Measurements from ENCODE around the gene MXD4. TPM values are rescaled to one million over a fixed set of nuclear protein-coding genes. Genes with fewer than 3 reads are reported as not detected.

Gene MXD4
- total RNA-seq, 1 donor from 2014 or later, result 92.3 TPM

GRCh38 chr4:2280531-2281300 is 18.8 kb upstream of the MXD4 start:
- Histone ChIP-seq H2AFZ (ENCODE audit: low read depth, low read length) (no peak overlapping the region), H3K4me3 (ENCODE audit: insufficient read depth, low read depth, low read length) (no peak overlapping the region), H4K20me1 (ENCODE audit: insufficient read depth, low read length) (no peaks in the 10 kb centered on the region), H3K9ac (ENCODE audit: low read length) (no peak overlapping the region), H3K9me3 (ENCODE audit: insufficient read depth, low read depth, low read length) (no peaks in the 10 kb centered on the region), H3K4me1 (ENCODE audit: insufficient read depth, low read length) (peaks cover 8% of the 10 kb centered on the region), H3K4me2 (ENCODE audit: low read length) (no peak overlapping the region), H3K36me3 (ENCODE audit: insufficient read depth, low read length) (no peaks in the 10 kb centered on the region), H3K27ac (ENCODE audit: low read depth, low read length) (no peak overlapping the region), H3K79me2 (ENCODE audit: insufficient read depth, low read length) (no peaks in the 10 kb centered on the region), H3K27me3 (ENCODE audit: insufficient read depth, low read length) (peaks cover 3% of the 10 kb centered on the region)
- Mint-ChIP-seq H3K27me3 (ENCODE audit: low read depth, unreplicated experiment) (peaks cover 23% of the 10 kb centered on the region), H3K9me3 (ENCODE audit: unreplicated experiment) (no peaks in the 10 kb centered on the region), H3K4me1 (ENCODE audit: low read depth, unreplicated experiment) (peaks cover 5% of the 10 kb centered on the region), H3K27ac (ENCODE audit: unreplicated experiment) (no peak overlapping the region), H3K36me3 (ENCODE audit: low read depth, unreplicated experiment) (no peaks in the 10 kb centered on the region), H3K4me3 (ENCODE audit: unreplicated experiment) (no peak overlapping the region)
- TF ChIP-seq EZH2 (IDR thresholded peaks at IDR 0.05; ENCODE audit: insufficient read depth, low read length), result no peak
- TF ChIP-seq, protein P1, sequence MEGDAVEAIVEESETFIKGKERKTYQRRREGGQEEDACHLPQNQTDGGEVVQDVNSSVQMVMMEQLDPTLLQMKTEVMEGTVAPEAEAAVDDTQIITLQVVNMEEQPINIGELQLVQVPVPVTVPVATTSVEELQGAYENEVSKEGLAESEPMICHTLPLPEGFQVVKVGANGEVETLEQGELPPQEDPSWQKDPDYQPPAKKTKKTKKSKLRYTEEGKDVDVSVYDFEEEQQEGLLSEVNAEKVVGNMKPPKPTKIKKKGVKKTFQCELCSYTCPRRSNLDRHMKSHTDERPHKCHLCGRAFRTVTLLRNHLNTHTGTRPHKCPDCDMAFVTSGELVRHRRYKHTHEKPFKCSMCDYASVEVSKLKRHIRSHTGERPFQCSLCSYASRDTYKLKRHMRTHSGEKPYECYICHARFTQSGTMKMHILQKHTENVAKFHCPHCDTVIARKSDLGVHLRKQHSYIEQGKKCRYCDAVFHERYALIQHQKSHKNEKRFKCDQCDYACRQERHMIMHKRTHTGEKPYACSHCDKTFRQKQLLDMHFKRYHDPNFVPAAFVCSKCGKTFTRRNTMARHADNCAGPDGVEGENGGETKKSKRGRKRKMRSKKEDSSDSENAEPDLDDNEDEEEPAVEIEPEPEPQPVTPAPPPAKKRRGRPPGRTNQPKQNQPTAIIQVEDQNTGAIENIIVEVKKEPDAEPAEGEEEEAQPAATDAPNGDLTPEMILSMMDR (IDR thresholded peaks at IDR 0.05; ENCODE audit: insufficient read depth, low read depth, low read length), result no peak
- FAIRE-seq (no peak), DNase-seq (ENCODE audit: low read depth) (no peak)

DNA sequence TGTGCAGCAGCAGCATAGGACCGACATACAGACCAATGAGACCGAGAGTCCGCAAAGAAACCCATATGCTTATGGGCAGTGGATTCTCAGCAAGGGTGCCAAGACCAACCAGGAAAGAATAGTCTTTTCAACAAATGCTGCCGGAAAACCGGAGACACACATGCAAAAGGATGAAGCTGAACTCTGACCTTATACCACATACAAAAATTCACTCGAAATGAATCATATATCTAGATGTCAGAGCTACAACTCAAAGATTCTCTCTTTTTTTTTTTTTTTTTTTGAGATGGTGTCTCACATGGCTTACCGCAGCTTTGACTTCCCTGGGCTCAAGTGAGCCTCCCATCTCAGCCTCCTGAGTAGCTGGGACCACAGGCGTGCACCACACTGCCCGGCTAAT is 16.0 kb upstream of the MXD4 start:
- H3K27ac ChIP-seq (ENCODE audit: low read depth, low read length), result no peak overlapping the region
- no peak overlapping the region for H3K9ac ChIP-seq (ENCODE audit: low read length)
- no peaks in the 10 kb centered on the region for H3K9me3 Mint-ChIP-seq (ENCODE audit: unreplicated experiment)
- peaks cover 8% of the 10 kb centered on the region for H3K4me1 Mint-ChIP-seq (ENCODE audit: low read depth, unreplicated experiment)
- H4K20me1 ChIP-seq (ENCODE audit: insufficient read depth, low read length), result no peaks in the 10 kb centered on the region
- TF ChIP-seq EZH2 (IDR thresholded peaks at IDR 0.05; ENCODE audit: insufficient read depth, low read length), result no peak
- TF ChIP-seq, protein P1 (IDR thresholded peaks at IDR 0.05; ENCODE audit: insufficient read depth, low read depth, low read length), result no peak
- no peak overlapping the region for H3K27ac Mint-ChIP-seq (ENCODE audit: unreplicated experiment)
- H3K9me3 ChIP-seq (ENCODE audit: insufficient read depth, low read depth, low read length), result no peaks in the 10 kb centered on the region
- FAIRE-seq (no peak), DNase-seq (ENCODE audit: low read depth) (no peak)
- H3K79me2 ChIP-seq (ENCODE audit: insufficient read depth, low read length), result no peaks in the 10 kb centered on the region
- H3K27me3 Mint-ChIP-seq (ENCODE audit: low read depth, unreplicated experiment), result peaks cover 40% of the 10 kb centered on the region
- no peak overlapping the region for H2AFZ ChIP-seq (ENCODE audit: low read depth, low read length)
- H3K4me2 ChIP-seq (ENCODE audit: low read length), result no peak overlapping the region
- no peaks in the 10 kb centered on the region for H3K36me3 ChIP-seq (ENCODE audit: insufficient read depth, low read length)
- H3K36me3 Mint-ChIP-seq (ENCODE audit: low read depth, unreplicated experiment), result no peaks in the 10 kb centered on the region
- peaks cover 3% of the 10 kb centered on the region for H3K27me3 ChIP-seq (ENCODE audit: insufficient read depth, low read length)
- no peak overlapping the region for H3K4me3 ChIP-seq (ENCODE audit: insufficient read depth, low read depth, low read length)
- no peaks in the 10 kb centered on the region for H3K4me1 ChIP-seq (ENCODE audit: insufficient read depth, low read length)
- no peak overlapping the region for H3K4me3 Mint-ChIP-seq (ENCODE audit: unreplicated experiment)

Measured in astrocyte (in vitro differentiated cells and primary cell).